B cell (primary cell): Measurements from ENCODE around the gene L3HYPDH.

Source experiments
- CTCF ChIP-seq: fragments of 200-600 bp; IDR thresholded peaks from one replicate; pipeline ENCODE4 v1.8.0; 2022; ENCODE audit warnings: antibody characterized with exemption, mild to moderate bottlenecking
- EZH2 ChIP-seq: IDR thresholded peaks from 2 replicates; pipeline ENCODE4 v1.6.1; 2012; ENCODE audit warnings: borderline replicate concordance, low read depth, mild to moderate bottlenecking, moderate library complexity, low read length; ENCODE audit not compliant: insufficient read depth, poor library complexity, severe bottlenecking

DNA sequence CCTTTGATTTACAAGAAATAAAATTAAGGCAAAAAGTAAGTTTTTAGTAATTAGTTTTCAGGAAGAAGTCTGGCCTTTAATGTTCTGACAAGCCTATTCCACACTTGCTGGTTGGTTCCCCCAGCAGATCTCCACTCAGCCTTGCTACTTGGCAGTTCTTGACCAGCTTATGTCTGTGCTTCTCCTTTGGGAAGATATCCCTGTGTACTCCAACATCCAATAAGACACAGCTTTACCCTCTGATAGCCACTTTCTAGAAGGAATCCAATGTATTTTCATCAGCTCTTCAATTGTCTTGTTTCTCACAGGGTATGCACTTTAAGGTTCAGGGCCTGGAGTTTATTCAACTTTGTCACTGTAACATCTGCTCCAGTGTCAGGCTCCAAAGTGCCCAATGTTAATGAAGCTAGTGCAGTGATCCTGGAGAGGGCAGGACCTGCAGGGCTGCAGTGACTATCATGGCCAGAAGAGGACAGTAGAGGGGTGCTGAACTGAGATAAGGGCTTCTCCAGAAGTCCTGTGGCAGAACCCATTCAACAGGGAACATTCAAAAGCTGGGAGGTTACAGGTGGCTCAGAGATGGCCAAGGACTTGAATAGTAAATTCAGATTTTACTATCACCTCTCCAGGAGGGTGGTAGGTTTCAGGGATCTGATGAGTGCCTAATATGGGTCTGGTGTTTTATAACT, 23.0 kb upstream of the L3HYPDH start:
- TF ChIP-seq CTCF: peak; percentile 74
- TF ChIP-seq EZH2: no peak
